ENCODE results near the gene RIC8A.
A peak's percentile ranks its signal among the peaks of the same experiment; 100 is the strongest.
"Not testable (repeated sequence)": the region's sequence is repeated elsewhere in the genome, so short reads cannot be mapped to it uniquely, and the experiment has no call there.

Gene RIC8A

GRCh38 chr11:215581-216037 is 8.1 kb downstream of the RIC8A start:
- no peaks in the 10 kb centered on the region for H3K9me3 Mint-ChIP-seq
- H3K27me3 Mint-ChIP-seq (ENCODE audit: low read depth) = no peaks in the 10 kb centered on the region
- TF ChIP-seq, protein P1, sequence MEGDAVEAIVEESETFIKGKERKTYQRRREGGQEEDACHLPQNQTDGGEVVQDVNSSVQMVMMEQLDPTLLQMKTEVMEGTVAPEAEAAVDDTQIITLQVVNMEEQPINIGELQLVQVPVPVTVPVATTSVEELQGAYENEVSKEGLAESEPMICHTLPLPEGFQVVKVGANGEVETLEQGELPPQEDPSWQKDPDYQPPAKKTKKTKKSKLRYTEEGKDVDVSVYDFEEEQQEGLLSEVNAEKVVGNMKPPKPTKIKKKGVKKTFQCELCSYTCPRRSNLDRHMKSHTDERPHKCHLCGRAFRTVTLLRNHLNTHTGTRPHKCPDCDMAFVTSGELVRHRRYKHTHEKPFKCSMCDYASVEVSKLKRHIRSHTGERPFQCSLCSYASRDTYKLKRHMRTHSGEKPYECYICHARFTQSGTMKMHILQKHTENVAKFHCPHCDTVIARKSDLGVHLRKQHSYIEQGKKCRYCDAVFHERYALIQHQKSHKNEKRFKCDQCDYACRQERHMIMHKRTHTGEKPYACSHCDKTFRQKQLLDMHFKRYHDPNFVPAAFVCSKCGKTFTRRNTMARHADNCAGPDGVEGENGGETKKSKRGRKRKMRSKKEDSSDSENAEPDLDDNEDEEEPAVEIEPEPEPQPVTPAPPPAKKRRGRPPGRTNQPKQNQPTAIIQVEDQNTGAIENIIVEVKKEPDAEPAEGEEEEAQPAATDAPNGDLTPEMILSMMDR (IDR thresholded peaks at IDR 0.05; ENCODE audit: unreplicated experiment in 3 of 3) = no peak
- H3K27ac Mint-ChIP-seq = no peak overlapping the region
- peaks cover 5% of the 10 kb centered on the region for H3K4me1 Mint-ChIP-seq
- H3K36me3 Mint-ChIP-seq (ENCODE audit: low read depth) = peaks cover 43% of the 10 kb centered on the region
- H3K4me3 Mint-ChIP-seq = no peak overlapping the region

DNA sequence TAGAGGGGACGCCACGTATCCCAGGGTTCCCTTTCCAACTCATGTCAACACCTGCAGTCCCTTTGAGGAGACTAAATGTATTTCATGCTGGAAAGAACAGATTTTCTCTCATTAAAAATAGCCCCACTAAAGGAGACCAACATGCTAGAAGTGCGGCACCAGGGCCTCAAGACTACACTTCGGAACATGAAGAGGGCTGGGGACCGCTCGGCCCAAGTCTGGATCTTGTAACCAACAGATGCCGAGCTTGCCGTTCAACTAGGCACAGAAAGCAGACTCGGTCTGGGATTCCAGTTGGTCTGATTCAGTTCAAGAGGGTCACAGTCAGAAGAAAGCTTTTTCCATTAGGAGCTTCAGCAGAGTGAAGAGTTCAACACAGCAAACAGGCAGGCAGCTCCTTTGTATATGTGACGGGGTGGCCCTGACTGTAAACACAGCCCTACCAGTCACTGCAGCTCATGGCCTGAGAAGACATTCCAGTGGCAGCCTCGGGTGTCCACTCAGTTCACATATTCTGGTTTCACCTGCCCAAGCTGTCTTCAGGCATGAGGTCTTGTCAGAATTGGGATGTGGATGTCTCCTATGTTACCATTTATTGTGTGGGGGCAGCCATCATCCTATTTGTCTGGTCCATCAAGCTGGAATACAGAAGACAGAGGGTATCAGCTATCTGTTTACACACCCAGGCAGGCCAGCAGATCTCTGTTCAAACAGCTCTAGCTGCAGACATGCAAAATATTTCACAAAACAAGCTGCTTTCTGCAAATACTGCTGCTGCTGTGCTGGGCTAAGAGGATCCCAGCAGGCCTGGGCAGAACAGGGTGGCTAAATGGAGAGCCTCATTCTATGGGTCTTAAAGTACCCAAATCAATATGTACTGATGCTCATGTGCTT is 8.8 kb downstream of the RIC8A start:
- H3K4me1 Mint-ChIP-seq = peaks cover 3% of the 10 kb centered on the region
- peaks cover 38% of the 10 kb centered on the region for H3K36me3 Mint-ChIP-seq (ENCODE audit: low read depth)

GRCh38 chr11:217704-218103 is 10.2 kb downstream of the RIC8A start:
- TF ChIP-seq, protein P1 (IDR thresholded peaks at IDR 0.05; ENCODE audit: unreplicated experiment in 3 of 3) = no peak
- H3K4me3 Mint-ChIP-seq = no peak overlapping the region
- no peaks in the 10 kb centered on the region for H3K9me3 Mint-ChIP-seq
- peaks cover 34% of the 10 kb centered on the region for H3K36me3 Mint-ChIP-seq (ENCODE audit: low read depth)
- H3K27me3 Mint-ChIP-seq (ENCODE audit: low read depth) = no peaks in the 10 kb centered on the region
- H3K4me1 Mint-ChIP-seq = no peaks in the 10 kb centered on the region
- no peak overlapping the region for H3K27ac Mint-ChIP-seq

More for the DNA sequence above, 8.8 kb downstream of the RIC8A start:
- TF ChIP-seq, protein P1 (IDR thresholded peaks at IDR 0.05; ENCODE audit: unreplicated experiment in 3 of 3) = no peak
- Mint-ChIP-seq H3K4me3 (no peak overlapping the region), H3K27me3 (ENCODE audit: low read depth) (no peaks in the 10 kb centered on the region), H3K9me3 (no peaks in the 10 kb centered on the region), H3K27ac (no peak overlapping the region)

DNA sequence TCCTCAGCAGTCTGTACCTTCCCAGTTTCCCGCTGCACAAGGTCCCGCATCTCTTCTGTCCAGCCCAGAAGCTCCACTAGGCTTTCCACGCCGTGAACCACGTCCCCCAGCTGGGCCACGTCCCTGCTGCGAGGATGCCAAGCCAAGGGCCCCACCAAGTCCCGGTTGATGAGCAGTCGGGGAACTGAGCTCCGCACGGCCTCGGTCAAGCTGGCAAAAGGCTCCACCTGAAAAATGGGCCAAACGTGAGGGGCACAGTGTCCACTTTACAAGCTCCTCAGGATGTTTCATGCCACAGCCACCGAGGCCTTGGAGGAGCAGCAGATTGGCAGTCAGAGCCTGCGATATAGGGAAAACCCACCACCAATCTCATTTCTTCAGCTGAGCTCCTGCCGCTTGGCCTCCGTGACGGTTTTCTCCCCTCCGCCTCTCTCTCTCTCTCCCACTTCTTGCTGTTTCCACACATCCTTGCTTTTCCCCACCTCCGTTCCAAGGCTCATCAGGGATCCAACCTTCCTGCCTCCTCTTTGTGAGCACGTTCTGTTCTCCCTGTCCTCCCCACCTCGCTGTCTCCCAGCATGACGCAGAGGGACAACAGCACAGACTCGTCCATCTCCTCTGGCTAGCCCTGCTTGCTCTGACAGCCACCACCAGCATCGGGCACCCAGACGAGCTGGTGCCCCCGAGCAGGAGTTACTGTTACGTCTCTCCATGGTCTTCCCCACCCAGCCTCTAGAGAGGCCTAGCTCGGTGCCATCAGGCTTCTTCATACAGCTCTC is 11.5 kb downstream of the RIC8A start:
- Mint-ChIP-seq H3K4me1 (no peaks in the 10 kb centered on the region), H3K27me3 (ENCODE audit: low read depth) (no peaks in the 10 kb centered on the region), H3K27ac (no peak overlapping the region), H3K9me3 (no peaks in the 10 kb centered on the region), H3K4me3 (peak overlapping the region in 1 of 3 experiments; percentile 7), H3K36me3 (ENCODE audit: low read depth) (peaks cover 35% of the 10 kb centered on the region)
- TF ChIP-seq, protein P1 (IDR thresholded peaks at IDR 0.05; ENCODE audit: unreplicated experiment in 3 of 3) = no peak

DNA sequence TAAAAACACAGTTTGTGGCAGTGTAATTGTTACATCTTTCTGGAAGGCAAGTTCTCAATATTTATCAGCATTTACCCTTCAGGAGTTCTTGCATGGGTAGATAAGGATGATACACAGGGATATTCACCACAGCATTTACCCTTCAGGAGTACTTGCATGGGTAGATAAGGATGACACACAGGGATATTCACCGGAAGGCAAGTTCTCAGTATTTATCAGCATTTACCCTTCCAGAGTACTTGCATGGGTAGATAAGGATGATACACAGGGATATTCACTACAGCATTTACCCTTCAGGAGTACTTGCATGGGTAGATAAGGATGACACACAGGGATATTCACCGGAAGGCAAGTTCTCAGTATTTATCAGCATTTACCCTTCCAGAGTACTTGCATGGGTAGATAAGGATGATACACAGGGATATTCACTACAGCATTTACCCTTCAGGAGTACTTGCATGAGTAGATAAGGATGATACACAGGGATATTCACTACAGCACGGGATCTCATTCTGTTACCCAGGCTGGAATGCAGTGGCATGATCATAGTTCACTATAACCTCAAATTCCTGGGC is 13.2 kb downstream of the RIC8A start:
- H3K36me3 Mint-ChIP-seq (ENCODE audit: low read depth) = peaks cover 24% of the 10 kb centered on the region
- not testable (repeated sequence) for H3K27ac Mint-ChIP-seq; H3K4me1 Mint-ChIP-seq; H3K4me3 Mint-ChIP-seq; H3K9me3 Mint-ChIP-seq; H3K27me3 Mint-ChIP-seq (ENCODE audit: low read depth)

DNA sequence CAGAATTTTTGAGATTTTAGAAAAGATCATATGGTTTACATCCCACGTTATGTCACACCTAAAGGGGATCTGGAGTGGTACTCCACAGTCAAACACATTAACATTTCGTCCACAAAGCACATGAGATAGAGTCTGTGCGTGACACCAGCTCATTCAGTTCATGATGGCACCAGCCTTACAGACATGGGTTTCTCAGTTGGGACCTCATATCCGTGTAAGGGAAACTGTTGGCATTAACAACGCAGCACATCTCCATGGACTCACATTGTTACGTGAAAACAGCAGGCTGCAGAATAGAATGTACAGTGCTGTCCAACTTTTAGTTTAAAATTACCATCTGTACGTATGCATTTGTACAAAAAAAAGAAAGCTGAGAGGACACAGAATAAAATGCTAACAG is 14.0 kb downstream of the RIC8A start:
- no peaks in the 10 kb centered on the region for H3K9me3 Mint-ChIP-seq
- no peak overlapping the region for H3K4me3 Mint-ChIP-seq
- no peaks in the 10 kb centered on the region for H3K27me3 Mint-ChIP-seq (ENCODE audit: low read depth)
- H3K27ac Mint-ChIP-seq = no peak overlapping the region
- no peaks in the 10 kb centered on the region for H3K4me1 Mint-ChIP-seq
- TF ChIP-seq, protein P1 (IDR thresholded peaks at IDR 0.05; ENCODE audit: unreplicated experiment in 3 of 3) = no peak
- H3K36me3 Mint-ChIP-seq (ENCODE audit: low read depth) = peaks cover 22% of the 10 kb centered on the region
